GM21447 (cell line): ENCODE measurements around the gene LARP7.
"Not testable (repeated sequence)": the region's sequence is repeated elsewhere in the genome, so short reads cannot be mapped to it uniquely, and the experiment has no call there.

Experiments
- ATAC-seq: cut with Tn5 transposase; IDR thresholded peaks from one replicate; pipeline ENCODE4 v1.9.1; 2021; ENCODE audit not compliant: unreplicated experiment

LARP7 gene

DNA sequence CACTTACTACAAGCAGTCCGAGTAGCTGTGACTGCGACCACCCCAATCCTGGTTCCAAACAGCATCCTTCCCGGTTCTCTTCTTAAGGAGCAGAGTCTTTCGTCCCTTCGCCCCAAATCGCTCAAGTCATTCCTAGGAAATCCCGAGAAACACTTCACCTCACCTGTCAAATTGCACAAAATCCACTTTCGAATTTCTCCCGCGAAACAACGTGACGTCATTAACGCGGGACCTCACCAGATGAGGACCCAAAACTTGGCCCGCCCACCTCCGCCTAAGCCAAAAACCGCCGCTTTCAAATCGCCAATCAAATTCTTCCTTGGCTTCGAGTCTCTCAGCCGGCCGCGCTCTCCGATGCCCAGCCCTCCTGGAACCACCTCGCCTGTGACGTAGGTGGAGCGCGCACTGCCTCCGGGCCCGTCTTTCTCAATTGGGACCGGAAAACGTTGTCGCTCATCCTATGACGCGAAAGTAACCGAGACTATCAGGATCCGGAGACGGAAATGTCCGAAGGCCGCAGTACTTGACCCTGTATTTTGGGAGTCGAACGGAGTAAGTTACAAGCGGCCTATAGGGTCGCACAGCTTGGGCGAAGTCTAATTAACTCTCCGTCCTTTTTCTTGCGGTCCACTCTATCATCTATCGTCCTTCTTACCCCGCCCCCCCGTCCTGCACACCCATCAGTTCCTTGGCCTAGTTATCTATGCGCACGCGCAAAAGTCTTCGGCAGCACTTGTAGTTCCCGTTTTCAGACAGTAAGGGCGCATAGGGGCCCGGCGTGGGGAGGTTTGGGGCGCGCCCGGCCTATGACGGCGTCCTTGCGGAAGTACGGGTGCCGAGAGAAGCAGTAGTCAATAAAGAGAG lies at the start of gene LARP7, which contains the start of gene ZGRF1:
Gene LARP7, plus strand, starts transcription at position 456 of the 864 bp plus-strand sequence. CDS start 7,527 bp downstream, outside the sequence.
Gene ZGRF1, minus strand, starts transcription at position 222 of the 864 bp plus-strand sequence. CDS start 3,733 bp downstream, outside the sequence.
- ATAC-seq: peak; percentile 86

DNA sequence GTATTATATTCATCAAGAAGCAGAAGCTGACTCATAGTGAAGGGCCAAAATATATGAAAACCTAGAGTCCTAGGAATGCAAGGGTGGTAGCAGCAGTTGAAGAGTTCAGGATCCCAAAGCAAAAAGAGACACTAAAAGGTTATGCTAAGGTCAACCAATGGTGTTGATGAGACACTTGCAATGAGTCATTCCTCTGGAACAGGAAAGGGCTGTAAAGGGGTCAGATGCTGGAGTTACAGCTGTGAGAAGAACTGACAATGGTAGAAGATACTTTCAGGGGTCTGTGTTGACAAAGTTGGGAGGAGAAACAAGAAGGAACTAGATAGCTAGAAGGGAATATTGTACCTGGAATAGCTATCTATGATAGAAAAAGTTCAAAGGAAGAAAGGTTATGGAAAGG lies 47.7 kb upstream of the LARP7 start:
- no peak for ATAC-seq

DNA sequence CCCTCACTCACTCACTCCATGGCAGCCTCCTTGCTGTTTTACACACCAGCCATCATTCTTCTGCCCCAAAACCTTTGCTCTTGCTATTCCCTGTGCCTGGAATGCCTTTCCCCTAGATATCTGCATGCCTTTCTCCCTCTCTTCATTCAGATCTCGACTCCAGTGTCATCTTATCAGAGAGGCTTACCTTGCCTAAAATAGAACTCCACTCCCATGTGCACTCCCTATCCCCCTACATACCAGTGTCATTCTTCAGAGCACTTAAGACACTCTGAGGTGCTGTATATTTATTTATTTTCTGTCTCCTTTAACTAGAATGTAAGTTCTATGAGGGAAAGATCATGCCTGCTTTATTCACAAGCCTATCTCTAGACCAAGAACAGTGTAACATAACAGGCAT lies 45.4 kb upstream of the LARP7 start:
- ATAC-seq: no peak

DNA sequence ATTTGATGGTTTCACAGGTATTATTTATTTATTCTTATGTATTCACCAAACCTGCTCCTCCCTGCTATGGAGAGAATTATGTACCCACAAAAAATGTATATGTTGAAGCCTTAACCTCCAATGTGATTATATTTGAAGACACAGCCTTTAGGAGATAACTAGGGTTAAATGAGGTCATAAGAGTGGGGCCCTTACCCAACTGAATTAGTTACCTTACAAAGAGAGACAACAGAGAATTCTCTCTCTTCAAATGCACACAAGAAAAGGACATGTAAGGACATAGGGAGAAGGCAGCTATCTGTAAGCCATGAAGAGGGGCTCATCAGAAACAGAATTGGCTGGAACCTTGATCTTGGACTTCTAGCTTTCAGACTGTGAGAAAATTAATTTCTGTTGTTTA lies 44.2 kb upstream of the LARP7 start:
- no peak for ATAC-seq

DNA sequence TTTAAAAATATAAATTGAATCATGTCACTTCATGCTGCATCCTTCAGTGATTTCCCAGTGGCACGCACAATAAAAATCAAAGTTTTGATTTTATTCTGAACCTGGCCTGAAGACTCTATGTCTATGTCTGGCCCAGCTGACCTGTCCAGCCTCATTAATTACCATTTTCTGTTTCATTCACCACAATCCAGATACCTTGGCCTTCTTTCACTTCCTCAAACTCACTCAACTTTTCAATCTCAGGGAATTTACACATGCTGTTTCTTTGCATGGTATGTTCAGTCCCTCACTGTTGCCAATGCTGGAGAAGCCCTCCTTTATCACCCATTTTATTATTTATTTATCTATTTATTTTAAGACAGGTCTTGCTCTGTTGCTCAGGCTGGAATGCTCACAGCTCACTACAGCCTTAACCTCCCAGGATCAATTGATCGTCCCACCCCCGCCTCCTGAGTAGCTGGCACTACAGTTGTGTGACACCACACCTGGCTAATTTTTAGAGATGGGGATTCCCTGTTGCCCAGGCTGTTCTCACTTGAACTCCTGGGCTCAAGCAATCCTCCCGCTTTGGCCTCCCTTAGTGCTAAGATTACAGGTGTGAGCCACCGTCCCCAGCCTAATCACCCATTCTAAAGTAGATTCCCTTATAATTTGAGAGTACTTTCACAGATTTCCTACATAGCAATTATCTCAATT lies 43.4 kb upstream of the LARP7 start:
- peak; percentile 82 for ATAC-seq

DNA sequence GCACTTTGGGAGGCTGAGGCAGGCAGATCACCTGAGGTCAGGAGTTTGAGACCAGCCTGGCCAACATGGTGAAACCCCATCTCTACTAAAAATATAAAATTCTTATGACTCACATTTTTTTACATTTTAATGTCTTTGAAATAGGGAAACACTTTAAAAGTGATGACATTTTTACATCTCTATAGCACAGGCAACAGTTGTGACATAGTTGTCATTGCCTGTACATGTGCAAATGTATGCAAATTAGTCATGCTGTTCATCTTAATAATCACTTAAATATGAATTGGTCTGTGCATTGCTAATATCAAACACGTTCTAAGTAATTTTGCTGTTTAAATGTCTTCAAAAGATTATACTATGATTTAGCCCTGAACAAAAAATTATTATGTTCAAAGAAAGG lies 42.0 kb upstream of the LARP7 start:
- no peak for ATAC-seq

DNA sequence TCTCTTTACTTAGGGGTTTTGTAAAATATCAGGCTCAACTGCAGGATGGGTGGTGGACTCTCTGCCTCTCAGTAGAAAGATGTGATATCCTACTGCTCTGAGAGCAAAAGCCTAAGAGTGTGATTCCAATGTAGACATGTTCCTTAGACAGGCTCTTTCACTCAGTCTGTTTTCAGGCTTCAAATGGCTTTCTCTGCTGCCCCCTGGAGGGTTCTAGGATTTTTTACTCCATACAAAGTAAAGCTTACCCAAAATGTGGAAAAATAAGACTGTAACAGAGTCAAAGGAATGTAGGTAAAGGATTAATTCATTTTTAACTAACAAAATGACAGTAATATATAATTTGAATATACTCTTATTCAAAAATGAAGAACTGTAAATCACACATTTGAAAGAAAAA lies 32.4 kb upstream of the LARP7 start:
- peak; percentile 70 for ATAC-seq

DNA sequence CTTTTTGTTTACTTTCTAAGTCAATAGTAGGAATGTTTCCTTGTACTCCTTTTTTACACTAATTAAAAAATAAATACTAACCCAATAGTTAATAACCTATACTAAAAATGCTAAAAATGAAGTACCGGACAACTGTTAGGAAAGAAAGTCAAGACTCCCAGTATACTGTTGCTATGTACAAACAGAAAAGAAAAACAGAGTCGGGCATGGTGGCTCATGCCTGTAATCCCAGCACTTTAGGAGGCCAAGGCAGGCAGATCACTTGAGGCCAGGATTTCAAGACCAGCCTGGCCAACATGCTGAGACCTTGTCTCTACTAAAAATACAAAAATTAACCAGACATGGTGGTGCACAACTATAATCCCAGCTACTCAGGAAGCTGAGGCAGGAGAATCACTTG lies 24.1 kb upstream of the LARP7 start:
- ATAC-seq: not testable (repeated sequence)

DNA sequence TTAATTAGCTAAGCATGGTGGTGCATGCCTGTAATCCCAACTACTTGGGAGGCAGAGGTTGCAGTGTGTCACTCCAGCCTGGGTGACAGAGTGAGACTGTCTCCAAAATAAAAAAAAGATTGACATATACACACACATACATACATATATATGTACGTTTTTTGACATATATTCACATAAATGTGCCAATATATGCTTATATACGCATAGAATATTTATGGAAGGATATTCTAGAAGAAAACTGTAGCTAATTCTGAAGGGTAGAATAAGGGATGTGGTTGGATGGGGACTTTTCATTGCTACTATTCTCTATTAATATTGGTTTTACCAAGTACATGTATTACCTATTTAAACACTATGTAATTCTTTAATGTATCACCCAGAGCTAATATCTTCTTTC lies 20.0 kb upstream of the LARP7 start:
- ATAC-seq: no peak

DNA sequence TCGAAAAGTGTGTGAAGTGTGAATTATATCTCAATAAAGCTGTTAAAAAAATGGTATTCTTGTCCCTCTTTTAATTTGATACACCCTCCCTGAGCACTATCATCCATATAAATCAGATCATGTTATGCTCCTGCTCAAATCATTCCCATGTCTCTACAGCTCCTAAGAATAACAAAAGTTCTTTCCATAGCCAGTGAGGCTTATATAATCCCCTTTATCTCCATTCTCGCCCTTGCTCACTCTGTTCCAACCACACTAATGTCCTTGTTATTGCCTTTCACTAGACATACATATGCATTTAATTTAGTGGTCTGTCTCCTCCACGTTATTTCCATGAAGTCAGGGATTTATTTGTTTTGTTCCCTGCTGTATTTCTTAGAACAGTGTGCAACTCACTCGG lies 10.7 kb upstream of the LARP7 start:
- no peak for ATAC-seq

DNA sequence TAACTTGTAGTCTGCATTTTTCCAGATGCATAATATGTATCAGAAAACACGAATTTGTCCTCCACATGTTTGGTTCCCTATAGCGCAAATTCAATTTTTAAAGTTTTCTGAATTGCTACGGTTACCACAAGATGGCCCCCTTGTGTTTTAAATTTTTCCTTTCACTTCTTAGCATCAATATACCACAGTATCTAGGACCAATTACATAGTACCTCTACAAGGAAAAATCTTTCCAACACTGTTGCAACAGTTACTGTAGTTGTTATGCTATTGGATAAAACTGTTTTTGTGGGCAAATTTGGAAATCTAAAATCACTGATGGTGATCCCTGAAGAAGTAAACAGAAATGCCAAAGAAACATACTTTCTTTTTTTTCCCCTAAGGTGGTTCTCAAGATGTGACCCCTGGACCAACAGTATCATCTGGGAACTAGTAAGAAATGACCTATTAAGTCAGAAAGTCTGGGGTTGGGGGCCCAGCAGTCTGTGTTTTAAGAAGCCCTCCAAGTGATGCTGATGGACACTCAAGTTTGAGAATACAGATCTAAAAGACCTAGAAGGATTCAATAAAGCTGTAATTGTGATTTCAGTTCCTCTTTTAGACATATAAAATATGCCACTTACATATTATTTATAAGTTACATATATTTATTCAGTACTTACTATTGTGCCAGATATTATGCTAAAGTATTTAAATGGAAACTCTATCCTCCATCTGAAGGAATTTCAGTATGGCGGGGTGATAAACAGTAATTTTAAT lies 3.3 kb upstream of the LARP7 start:
- no peak for ATAC-seq

DNA sequence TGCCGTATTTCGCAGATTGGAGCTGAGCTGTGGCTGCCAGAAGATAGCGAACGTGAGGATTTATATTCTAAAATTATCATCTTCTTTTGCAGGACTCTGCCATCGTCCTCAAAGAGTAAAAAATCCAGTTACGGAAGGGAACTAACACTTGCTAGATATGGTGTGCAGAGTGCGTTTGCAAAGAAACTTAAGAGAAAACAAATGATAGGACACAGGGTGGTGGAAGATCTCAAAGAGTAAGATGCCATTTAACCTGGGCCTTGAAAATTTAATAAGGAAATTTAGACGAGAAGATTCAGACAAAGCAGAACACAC lies 566 bp downstream of the LARP7 start:
- ATAC-seq: peak; percentile 1

DNA sequence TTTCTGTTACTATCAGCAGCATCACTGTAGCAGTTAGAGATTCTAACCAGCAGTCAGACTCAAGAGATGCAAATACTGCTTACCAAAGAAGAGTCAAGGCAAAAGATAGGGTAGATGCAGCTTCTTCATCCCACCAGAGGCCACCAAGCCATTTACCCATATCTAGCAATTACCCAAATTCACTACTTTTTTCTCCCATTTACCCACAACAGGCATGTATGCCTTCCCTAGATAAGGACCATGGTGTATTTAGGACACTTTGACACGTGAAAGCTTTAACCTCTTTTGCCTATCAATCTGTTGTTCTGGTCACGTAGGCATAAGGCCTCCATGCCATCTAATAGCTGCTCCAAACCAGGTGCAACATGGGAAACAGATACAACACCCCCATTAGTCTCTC lies 5.6 kb downstream of the LARP7 start:
- no peak for ATAC-seq

DNA sequence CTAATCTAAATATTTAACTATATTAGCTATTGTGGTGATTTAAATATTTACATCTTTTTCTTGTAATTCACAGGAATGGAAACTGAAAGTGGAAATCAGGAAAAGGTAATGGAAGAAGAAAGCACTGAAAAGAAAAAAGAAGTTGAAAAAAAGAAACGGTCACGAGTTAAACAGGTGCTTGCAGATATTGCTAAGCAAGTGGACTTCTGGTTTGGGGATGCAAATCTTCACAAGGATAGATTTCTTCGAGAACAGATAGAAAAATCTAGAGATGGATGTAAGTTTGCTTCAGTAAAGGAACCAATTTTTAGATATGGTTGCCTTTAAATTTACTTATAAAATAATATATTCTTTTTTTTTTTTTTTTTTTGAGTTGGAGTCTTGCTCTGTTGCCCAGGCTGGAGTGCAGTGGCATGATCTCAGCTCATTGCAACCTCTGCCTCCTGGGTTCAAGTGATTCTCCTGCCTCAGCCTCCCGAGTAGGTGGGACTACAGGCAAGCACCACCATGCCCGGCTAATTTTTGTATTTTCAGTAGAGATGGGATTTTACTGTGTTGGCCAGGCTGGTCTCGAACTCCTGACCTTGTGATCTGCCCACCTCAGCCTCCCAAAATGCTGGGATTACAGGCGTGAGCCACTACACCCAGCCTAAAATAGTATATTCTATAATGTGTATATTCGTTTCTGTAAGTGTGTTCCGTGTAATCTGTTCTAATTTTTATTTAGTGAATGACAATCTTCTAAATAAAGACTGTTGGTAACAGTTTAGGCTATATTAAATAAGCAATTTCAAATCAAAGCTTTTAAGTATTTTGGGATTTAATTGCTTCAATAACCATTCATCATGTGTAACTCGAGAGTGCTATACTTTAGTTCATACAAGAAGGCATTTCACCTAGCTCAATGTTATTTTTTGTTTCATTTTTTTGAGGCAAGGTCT lies 7.9 kb downstream of the LARP7 start:
- not testable (repeated sequence) for ATAC-seq

DNA sequence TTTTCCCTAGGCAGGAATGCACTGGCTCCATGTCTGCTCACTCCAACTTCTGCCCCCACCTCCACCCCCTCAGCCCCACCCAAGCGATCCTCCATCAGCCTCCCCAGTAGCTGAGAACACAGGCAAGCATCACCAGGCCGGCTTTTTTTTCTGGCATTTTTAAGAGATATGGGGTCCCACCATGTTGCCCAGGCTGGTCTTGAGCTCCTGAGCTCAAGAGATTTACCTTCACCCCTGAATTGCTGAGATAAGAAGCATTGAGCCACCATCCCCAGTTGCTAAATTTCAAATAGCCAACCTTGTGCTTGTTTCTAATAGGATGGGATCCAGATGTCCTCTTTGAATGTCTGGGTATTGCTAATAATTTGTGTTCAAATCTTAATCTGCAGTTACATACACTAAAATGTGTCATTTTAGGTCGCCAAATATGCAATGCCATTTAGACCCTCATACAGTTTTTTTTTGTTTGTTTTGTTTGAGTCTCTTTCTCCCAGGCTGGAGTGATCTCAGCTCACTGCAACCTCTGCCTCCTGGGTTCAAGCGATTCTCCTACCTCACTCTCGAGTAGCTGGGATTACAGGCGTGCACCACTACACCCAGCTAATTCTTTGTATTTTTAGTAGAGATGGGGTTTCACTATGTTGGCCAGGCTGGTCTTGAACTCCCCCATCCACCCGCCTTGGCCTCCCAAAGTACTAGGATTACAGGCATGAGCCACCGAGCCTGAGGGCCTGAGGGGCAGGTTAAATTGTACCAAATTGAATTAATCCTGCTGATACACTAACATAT lies 8.8 kb downstream of the LARP7 start:
- no peak for ATAC-seq

DNA sequence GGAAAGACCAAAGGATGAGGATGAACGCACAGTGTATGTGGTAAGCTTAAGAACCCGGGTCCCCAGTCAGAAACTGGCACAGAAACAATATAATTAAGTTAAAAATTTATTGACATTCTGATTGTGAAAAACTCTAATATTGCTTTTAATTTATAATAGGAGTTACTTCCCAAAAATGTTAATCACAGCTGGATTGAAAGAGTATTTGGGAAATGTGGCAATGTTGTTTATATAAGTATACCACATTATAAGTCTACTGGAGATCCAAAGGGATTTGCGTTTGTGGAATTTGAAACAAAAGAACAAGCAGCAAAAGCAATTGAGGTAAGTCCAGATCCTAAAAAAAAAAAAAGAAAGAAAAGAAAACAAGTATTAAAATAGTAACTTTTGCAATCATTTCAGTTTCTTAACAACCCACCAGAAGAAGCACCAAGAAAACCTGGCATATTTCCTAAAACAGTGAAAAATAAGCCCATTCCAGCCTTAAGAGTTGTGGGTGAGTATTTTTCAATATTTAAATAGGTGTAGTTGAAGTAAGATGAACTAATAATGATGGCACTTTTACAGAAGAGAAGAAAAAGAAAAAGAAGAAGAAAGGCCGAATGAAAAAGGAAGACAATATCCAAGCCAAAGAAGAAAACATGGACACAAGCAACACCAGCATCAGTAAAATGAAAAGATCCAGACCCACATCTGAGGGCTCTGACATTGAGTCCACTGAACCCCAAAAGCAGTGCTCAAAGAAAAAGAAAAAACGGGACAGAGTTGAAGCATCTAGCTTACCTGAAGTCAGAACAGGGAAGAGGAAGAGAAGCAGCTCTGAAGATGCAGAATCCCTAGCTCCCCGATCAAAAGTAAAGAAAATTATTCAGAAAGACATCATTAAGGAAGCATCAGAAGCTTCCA lies 9.9 kb downstream of the LARP7 start:
- no peak for ATAC-seq

DNA sequence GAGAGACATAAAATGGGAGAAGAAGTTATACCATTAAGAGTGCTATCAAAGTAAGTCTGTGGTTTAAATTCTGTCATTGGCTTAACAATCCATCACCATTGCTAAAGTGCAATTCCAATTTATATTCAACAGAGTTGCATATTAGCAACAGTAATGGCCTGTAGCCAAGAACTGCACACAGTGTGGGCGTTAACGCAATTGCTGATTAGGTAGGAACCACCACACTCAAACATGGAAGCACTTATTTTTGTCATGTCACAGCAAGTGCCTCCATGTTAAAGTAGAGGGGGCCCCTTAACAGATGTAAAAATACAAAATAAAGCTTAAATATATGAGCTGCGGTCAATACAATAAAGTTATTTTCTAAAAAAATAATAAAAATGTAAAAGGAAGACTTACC lies 10.8 kb downstream of the LARP7 start:
- no peak for ATAC-seq

DNA sequence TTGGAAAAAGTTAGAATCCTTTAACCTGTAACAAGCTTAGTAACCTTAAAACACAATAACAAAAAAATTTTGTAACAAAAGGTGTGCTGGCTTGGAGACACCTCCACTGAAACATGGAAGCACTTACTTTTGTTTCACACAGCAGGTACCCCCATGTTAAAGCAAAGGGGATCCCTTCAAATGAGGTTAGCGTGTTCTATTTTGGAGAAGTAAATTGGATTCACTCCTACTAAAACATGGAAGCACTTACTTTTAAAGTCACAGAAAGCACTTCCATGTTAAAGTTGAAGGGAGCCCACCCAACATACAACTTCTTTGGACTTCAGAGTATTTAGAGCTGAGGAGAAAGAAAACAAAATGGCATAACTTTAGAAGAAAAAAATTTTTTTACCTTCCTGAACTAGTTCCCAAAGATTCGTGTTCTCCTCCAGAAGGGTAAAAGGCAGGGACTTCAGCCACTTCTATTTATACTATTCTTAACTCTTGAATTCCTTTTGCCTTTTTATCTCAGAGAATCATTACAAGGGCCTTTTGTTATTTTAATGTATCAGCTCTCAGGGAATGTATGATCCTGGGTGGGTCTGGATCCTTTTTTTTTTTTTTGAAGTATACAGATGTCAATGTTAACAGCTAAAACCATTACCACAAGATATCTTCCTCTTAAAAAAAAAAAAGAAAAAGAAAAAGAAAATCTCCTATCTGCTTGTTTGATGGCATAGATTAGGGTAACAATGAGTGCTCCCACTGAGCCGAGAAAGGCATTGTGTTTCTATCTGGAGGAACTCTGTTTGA lies 11.5 kb downstream of the LARP7 start:
- no peak for ATAC-seq
